Measurements from ENCODE around the gene KCNK3.

DNA sequence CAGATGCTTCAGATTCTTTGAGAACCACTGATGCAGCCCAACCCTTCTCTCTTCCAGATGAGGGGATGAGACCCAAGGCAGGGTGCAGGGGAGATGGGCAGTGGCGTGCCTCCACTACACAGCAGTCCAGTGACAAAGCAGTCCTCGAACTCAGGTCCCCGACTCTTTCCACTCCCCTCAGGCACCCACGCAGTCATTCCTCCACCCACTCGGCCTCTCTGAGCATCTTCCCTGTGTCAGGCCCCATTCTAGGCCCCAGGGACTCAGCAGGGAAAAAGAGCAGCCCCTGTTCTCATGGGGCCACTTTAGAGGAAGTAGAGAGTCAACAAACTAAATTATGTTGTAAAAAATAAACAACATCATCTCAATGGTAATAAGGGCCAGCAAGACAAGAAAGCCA lies 15.2 kb downstream of the KCNK3 start:
- TF ChIP-seq CTCF (IDR thresholded peaks at IDR 0.05) (no peak), POLR2A (IDR thresholded peaks at IDR 0.05) (no peak)
